Left colon (tissue), 2 donors: ENCODE data around the gene LIF. TPM values are rescaled to one million over a fixed set of nuclear protein-coding genes. Genes with fewer than 3 reads are reported as not detected.
A peak's percentile ranks its signal among the peaks of the same experiment; 100 is the strongest.

Source experiments
- ATAC-seq: fragments of 200-7000 bp; cut with Tn5 transposase; one replicate; pipeline ENCODE4 v1.9.1; 2020; ENCODE audit warnings: mild to moderate bottlenecking, moderate library complexity
- DNase-seq, 2 donors: peaks; one replicate each; pipeline ENCODE4 v3.0.0-alpha.2; 2020
- intact Hi-C, 2 donors: fragments of 100-400 bp; cut with DNase I in 1 of 2; cut with micrococcal nuclease in 1 of 2; formaldehyde crosslinking; loops; one replicate each; pipeline versions ENCODE4 v1.11.2 to v1.14.0; 2022; cut with DNase I, micrococcal nuclease
- long read RNA-seq: library from polyadenylated mRNA; unstranded; transcript quantifications from one replicate; pipeline ENCODE4 v2.0.0, GENCODE V29; 2021
- total RNA-seq, 2 donors: library from RNA; stranded (reverse); fragmentation: NEBNext Ultra II Directional; extraction: Animal tissue kit (Norgen Biotek cat#: 25700); gene quantifications; one replicate each; pipeline ENCODE4 v1.2.1, GENCODE V29; 2021
- donor health status: DM: no; HTN: no; CAD: no.
- donor health status: DM: yes; HTN: yes; CAD: no.

Gene LIF
- total RNA-seq, result 10 to 100 TPM in 1 of 2 donors, 1 to 10 TPM in 1; 8.2 to 11.7 TPM
- long read RNA-seq, partial matches to known transcripts, result 0 of 4 reads
- long read RNA-seq, other reads (novel, unspliced or antisense), result 4 of 4 reads

GRCh38 chr22:30245985-30246813 is at the start of gene LIF:
LIF (minus strand) TSS chr22:30246759; CDS start chr22:30246695, 64 bp downstream.
- ATAC-seq, result peak; percentile 54
- intact Hi-C loops, result no loop called here
- DNase-seq, result peak in 1 of 2 donors; percentile 64

- DNase-seq (no peak), ATAC-seq (no peak)
- intact Hi-C loops, result no loop called here
Measured at GRCh38 chr22:30296324-30296723, 49.8 kb upstream of the LIF start.

- ATAC-seq (no peak), DNase-seq (no peak)
- intact Hi-C loops, result no loop called here
Measured at GRCh38 chr22:30295576-30295975, 49.0 kb upstream of the LIF start.

- DNase-seq, result no peak
- intact Hi-C loops, result no loop called here
Measured at GRCh38 chr22:30294830-30295229, 48.3 kb upstream of the LIF start.

GRCh38 chr22:30294066-30294465 is 47.5 kb upstream of the LIF start:
- intact Hi-C loops, result no loop called here
- DNase-seq, result no peak
- ATAC-seq, result no peak

More at GRCh38 chr22:30294830-30295229, 48.3 kb upstream of the LIF start:
- ATAC-seq, result no peak

GRCh38 chr22:30293026-30293425 is 46.5 kb upstream of the LIF start:
- intact Hi-C loops, result no loop called here
- no peak for DNase-seq
- ATAC-seq, result no peak

- ATAC-seq (no peak), DNase-seq (no peak)
- intact Hi-C loops, result no loop called here
Measured at GRCh38 chr22:30292069-30292970, 45.8 kb upstream of the LIF start.

- ATAC-seq (no peak), DNase-seq (peak; percentile 55 to 88)
- intact Hi-C loops, result no loop called here
Measured at GRCh38 chr22:30291058-30291892, 44.7 kb upstream of the LIF start.

- no peak for DNase-seq
- ATAC-seq, result no peak
- intact Hi-C loops, result no loop called here
Measured at GRCh38 chr22:30290342-30291057, 43.9 kb upstream of the LIF start.

GRCh38 chr22:30289980-30290313 is 43.4 kb upstream of the LIF start:
- intact Hi-C loops, result loop anchor here in 1 of 2 donors (2.0 kb wide), 2 partner anchors 37 to 69 kb away; partner anchors contain the start of gene TBC1D10A
- ATAC-seq (peak; percentile 0), DNase-seq (no peak)

- DNase-seq (peak; percentile 99), ATAC-seq (peak; percentile 83)
- intact Hi-C loops, result loop anchor here in 1 of 2 donors (2.0 kb wide), 2 partner anchors 37 to 69 kb away; partner anchors contain the start of gene TBC1D10A
Measured at GRCh38 chr22:30289141-30289979, 42.8 kb upstream of the LIF start, which contains the start of gene CASTOR1. CASTOR1 (minus strand) TSS chr22:30289505; CDS start chr22:30289497, 8 bp downstream.

GRCh38 chr22:30288419-30289140 is 42.0 kb upstream of the LIF start:
- DNase-seq (no peak), ATAC-seq (no peak)
- intact Hi-C loops, result loop anchor here in 1 of 2 donors (2.0 kb wide), 2 partner anchors 38 to 70 kb away; partner anchors contain the start of gene TBC1D10A

- peak; percentile 87 to 91 for DNase-seq
- intact Hi-C loops, result loop anchor here in 1 of 2 donors (2.0 kb wide), 3 partner anchors 39 to 101 kb away; partner anchors contain the start of gene TBC1D10A
- ATAC-seq, result peak; percentile 60
Measured at GRCh38 chr22:30287648-30288418, 41.3 kb upstream of the LIF start.

GRCh38 chr22:30286813-30287647 is 40.5 kb upstream of the LIF start:
- intact Hi-C loops, result loop anchor here in 1 of 2 donors (2.0 kb wide), 1 partner anchor 102 kb away; no protein-coding TSS in a partner anchor
- ATAC-seq (peak; percentile 24), DNase-seq (peak; percentile 71 to 84)
